SK-N-SH treated with all-trans-retinoic acid at 6 μM for 48 hours (cell line): Measurements from ENCODE around the gene CABP7.

ENCODE experiments used
- CSDC2 ChIP-seq: fragments of 250-450 bp; sonication (Bioruptor Pico); IDR thresholded peaks from 2 replicates; pipeline ENCODE4 v1.5.0; 2020; ENCODE audit warnings: mild to moderate bottlenecking, moderate library complexity
- ISL1 ChIP-seq: fragments of 250-450 bp; sonication (Bioruptor Pico); IDR thresholded peaks from 2 replicates; pipeline ENCODE4 v2.1.2; 2022; ENCODE audit warnings: mild to moderate bottlenecking, moderate library complexity
- OSR1 ChIP-seq: fragments of 250-450 bp; sonication (Bioruptor Pico); IDR thresholded peaks from 2 replicates; pipeline ENCODE4 v1.8.0; 2022; ENCODE audit warnings: moderate library complexity, mild to moderate bottlenecking, inconsistent platforms
- PATZ1 ChIP-seq: fragments of 250-450 bp; sonication (Bioruptor Pico); IDR thresholded peaks from 2 replicates; pipeline ENCODE4 v1.8.0; 2020; ENCODE audit warnings: mild to moderate bottlenecking, moderate library complexity, borderline replicate concordance
- POU6F1 ChIP-seq: fragments of 250-450 bp; sonication (Bioruptor Pico); IDR thresholded peaks from 2 replicates; pipeline ENCODE4 v1.8.0; 2021; ENCODE audit warnings: low read depth, mild to moderate bottlenecking, moderate library complexity, borderline replicate concordance

DNA sequence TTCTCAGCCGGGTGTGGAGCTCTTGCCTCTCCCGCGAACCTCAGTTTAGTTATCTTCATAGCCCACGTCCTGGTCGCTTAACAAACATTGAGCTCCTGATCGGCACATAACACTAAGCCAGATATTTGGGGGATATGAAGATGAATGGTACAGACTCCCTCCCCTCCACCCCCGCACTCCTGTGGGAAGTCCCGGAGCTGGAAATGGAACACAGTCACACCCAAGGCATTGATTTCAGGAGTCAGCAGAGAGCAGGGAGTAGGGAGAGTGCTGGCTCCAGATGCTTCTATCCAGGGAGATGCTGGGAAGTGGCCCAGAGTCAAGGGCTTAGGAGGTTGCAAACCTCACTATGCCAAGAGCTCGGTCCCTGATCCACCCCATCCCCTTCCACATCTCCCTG, 26.1 kb upstream of the CABP7 start:
- TF ChIP-seq ISL1 (CRISPR knock-in tag) (no peak), POU6F1 (CRISPR knock-in tag) (no peak), CSDC2 (CRISPR knock-in tag) (no peak), OSR1 (no peak), PATZ1 (CRISPR knock-in tag) (no peak)
